Transverse colon (tissue), 4 donors: ENCODE results near the gene SPATA2L. TPM values are rescaled to one million over a fixed set of nuclear protein-coding genes. Genes with fewer than 3 reads are reported as not detected.
A peak's percentile ranks its signal among the peaks of the same experiment; 100 is the strongest.

Source experiments
- DNase-seq: peaks from one replicate; pipeline ENCODE4 v3.0.0-alpha.2; 2019
- H3K27ac ChIP-seq, 4 donors: fragments of 200-600 bp; sonication (generic); 2 replicates each; pipeline ENCODE4 v1.5.1; 2016 to 2018; ENCODE audit warnings: inconsistent platforms in 4 of 4
- H3K27me3 ChIP-seq: fragments of 200-600 bp; sonication (generic); 2 replicates; pipeline ENCODE4 v1.5.1; 2017; ENCODE audit warnings: inconsistent platforms
- H3K36me3 ChIP-seq, 4 donors: fragments of 200-600 bp; sonication (generic); 2 replicates each; pipeline ENCODE4 v1.5.1; 2017 to 2019; ENCODE audit warnings: inconsistent platforms in 4 of 4
- H3K4me1 ChIP-seq, 4 donors: fragments of 200-600 bp; sonication (generic); 2 replicates each; pipeline ENCODE4 v1.5.1; 2017 to 2020; ENCODE audit warnings: inconsistent platforms in 4 of 4
- H3K4me3 ChIP-seq, 4 donors: fragments of 200-600 bp; sonication (generic); 1 replicate in 1 of 4; 2 replicates in 3 of 4; pipeline versions ENCODE4 v1.5.1 to v1.6.1; 2017 to 2019; ENCODE audit warnings: inconsistent platforms in 4 of 4
- H3K9me3 ChIP-seq, 2 donors: fragments of 200-600 bp; sonication (generic); 2 replicates each; pipeline ENCODE4 v1.5.1; 2017 to 2019; ENCODE audit warnings: inconsistent platforms in 2 of 2
- CTCF ChIP-seq, 5 experiments: fragments of 200-600 bp in 3 of 5; fragments of 450-650 bp in 2 of 5; sonication (generic) in 3 of 5; IDR thresholded peaks; 1 replicate in 2 of 5; 2 replicates in 3 of 5; pipeline ENCODE4 v1.5.1; 2016 to 2017; ENCODE audit warnings: antibody characterized with exemption in 5 of 5, inconsistent platforms in 3 of 5, mild to moderate bottlenecking in 2 of 5, moderate library complexity in 1 of 5
- EP300 ChIP-seq: sonication (generic); formaldehyde crosslinking; IDR thresholded peaks from one replicate; pipeline ENCODE4 v1.6.1; 2017; ENCODE audit warnings: antibody characterized with exemption, low read depth
- POLR2A ChIP-seq: fragments of 450-650 bp; IDR thresholded peaks from one replicate; pipeline ENCODE4 v1.6.1; 2016; ENCODE audit warnings: antibody characterized with exemption, mild to moderate bottlenecking, moderate library complexity
- POLR2AphosphoS5 ChIP-seq, 3 donors: sonication (generic); formaldehyde crosslinking; IDR thresholded peaks; one replicate each; pipeline ENCODE4 v1.6.1; 2016; ENCODE audit warnings: antibody characterized with exemption in 3 of 3
- WGBS, 2 donors: methylation state at CpG; one replicate each; pipeline ENCODE4 v1.1.5; 2018; ENCODE audit warnings: low coverage in 1 of 2; 5-methylcytosine and 5-hydroxymethylcytosine counted together
- in situ Hi-C, 4 donors: fragments of 200-750 bp; cut with MboI; loops; one replicate each; pipeline versions ENCODE4 v1.15.0 to v1.15.1; 2017; ENCODE audit warnings: low sequenced_read_pairs in 3 of 4, low pct_ligation_motif_present in 1 of 4, low pct_unique_long_range_greater_than_20kb in 1 of 4
- intact Hi-C: fragments of 100-400 bp; cut with DNase I; formaldehyde crosslinking; loops from one replicate; pipeline ENCODE4 v1.15.1; 2023; ENCODE audit warnings: low total_unique reads
- total RNA-seq, 4 donors: library from RNA; depleted of rRNA; stranded (reverse); fragments of >200 nt; gene quantifications; one replicate each; pipeline ENCODE4 v1.1.0, GENCODE V29; 2016

Gene SPATA2L
- total RNA-seq, 4 donors from 2014 or later = 30.8 to 83.0 (median 60.6) TPM

GRCh38 chr16:89710709-89711564 lies 9.4 kb upstream of the SPATA2L start:
- intact Hi-C loops (no loop called here), in situ Hi-C loops (no loop called here)
- no peak for DNase-seq
- H3K27ac ChIP-seq = no peak overlapping the region
- TF ChIP-seq CTCF (IDR thresholded peaks at IDR 0.05) (no peak), POLR2A (no peak), POLR2AphosphoS5 (IDR thresholded peaks at IDR 0.05) (no peak), EP300 (no peak)
- no peaks in the 10 kb centered on the region for H3K36me3 ChIP-seq
- peaks cover 12% of the 10 kb centered on the region for H3K27me3 ChIP-seq
- H3K4me3 ChIP-seq = no peak overlapping the region
- 88% methylated on average over 39 of the region's 63 CpGs; no CpG with 5 or more reads in 1 of the 2 donors for WGBS, 2 donors
- H3K9me3 ChIP-seq = no peaks in the 10 kb centered on the region
- peaks cover 7 to 26% (median 17%) of the 10 kb centered on the region in 4 donors for H3K4me1 ChIP-seq

GRCh38 chr16:89709716-89710432 lies 8.4 kb upstream of the SPATA2L start:
- TF ChIP-seq EP300 (no peak), POLR2A (no peak), CTCF (IDR thresholded peaks at IDR 0.05) (no peak), POLR2AphosphoS5 (IDR thresholded peaks at IDR 0.05) (no peak)
- H3K9me3 ChIP-seq = no peaks in the 10 kb centered on the region
- 80% methylated on average over 19 of the region's 19 CpGs; no CpG with 5 or more reads in 1 of the 2 donors for WGBS, 2 donors
- no peak overlapping the region for H3K4me3 ChIP-seq
- peaks cover 12% of the 10 kb centered on the region for H3K27me3 ChIP-seq
- H3K4me1 ChIP-seq = peaks cover 7 to 26% (median 17%) of the 10 kb centered on the region in 4 donors
- in situ Hi-C loops (loop anchor here in 2 of 4 donors (10.0 kb wide), 1 partner anchor 85 kb away; no protein-coding TSS in a partner anchor), intact Hi-C loops (loop anchor here (10.0 kb wide), 1 partner anchor 85 kb away; no protein-coding TSS in a partner anchor)
- no peak overlapping the region for H3K27ac ChIP-seq
- DNase-seq = no peak
- no peaks in the 10 kb centered on the region for H3K36me3 ChIP-seq

- H3K4me3 ChIP-seq = no peak overlapping the region
- TF ChIP-seq POLR2A (no peak), POLR2AphosphoS5 (IDR thresholded peaks at IDR 0.05) (no peak)
- intact Hi-C loops (loop anchor here (10.0 kb wide), 1 partner anchor 86 kb away; no protein-coding TSS in a partner anchor), in situ Hi-C loops (loop anchor here in 2 of 4 donors (10.0 kb wide), 1 partner anchor 86 kb away; no protein-coding TSS in a partner anchor)
- H3K27ac ChIP-seq = no peak overlapping the region
- peaks cover 12% of the 10 kb centered on the region for H3K27me3 ChIP-seq
- DNase-seq = no peak
- H3K4me1 ChIP-seq = peaks cover 7 to 26% (median 17%) of the 10 kb centered on the region in 4 donors
- 78% methylated on average over 6 of the region's 10 CpGs; no CpG with 5 or more reads in 1 of the 2 donors for WGBS, 2 donors
- no peaks in the 10 kb centered on the region for H3K9me3 ChIP-seq
- H3K36me3 ChIP-seq = no peaks in the 10 kb centered on the region
These were observed 7.7 kb upstream of the SPATA2L start for GRCh38 chr16:89709166-89709565.

GRCh38 chr16:89708481-89708931 lies 7.0 kb upstream of the SPATA2L start:
- Histone ChIP-seq H3K4me1 (peaks cover 7 to 26% (median 17%) of the 10 kb centered on the region in 4 donors), H3K9me3 (no peaks in the 10 kb centered on the region), H3K27ac (no peak overlapping the region), H3K36me3 (no peaks in the 10 kb centered on the region), H3K27me3 (peaks cover 12% of the 10 kb centered on the region), H3K4me3 (no peak overlapping the region)
- WGBS, 2 donors = 74% methylated on average over 19 of the region's 19 CpGs; no CpG with 5 or more reads in 1 of the 2 donors
- TF ChIP-seq EP300 (no peak), CTCF (IDR thresholded peaks at IDR 0.05) (no peak), POLR2AphosphoS5 (IDR thresholded peaks at IDR 0.05) (peak in 1 of 3 donors; percentile 16), POLR2A (no peak)
- peak; percentile 79 for DNase-seq
- in situ Hi-C loops (loop anchor here in 2 of 4 donors (10.0 kb wide), 1 partner anchor 86 kb away; no protein-coding TSS in a partner anchor), intact Hi-C loops (loop anchor here (10.0 kb wide), 1 partner anchor 86 kb away; no protein-coding TSS in a partner anchor)
